GM23338 (cell line): ENCODE results near the gene C2orf81. TPM values are rescaled to one million over a fixed set of nuclear protein-coding genes. Genes with fewer than 3 reads are reported as not detected.

Source experiments
- ATAC-seq: fragments of 200-7000 bp; cut with Tn5 transposase; 3 replicates; pipeline ENCODE4 v1.9.1; 2020
- DNase-seq: peaks from one replicate; pipeline ENCODE4 v3.0.0-alpha.2; 2015; ENCODE audit warnings: low spot score
- H2AFZ ChIP-seq: fragments of 200-600 bp; sonication (generic); 2 replicates; pipeline ENCODE4 v1.8.0; 2016; ENCODE audit warnings: antibody characterized with exemption, mild to moderate bottlenecking, moderate library complexity
- H3F3A ChIP-seq: fragments of 200-600 bp; sonication (generic); replicated peaks from 2 replicates; pipeline ENCODE4 v1.8.0; 2017; ENCODE audit warnings: antibody characterized with exemption, mixed run types, low read depth
- H3K27ac ChIP-seq: fragments of 200-600 bp; sonication (generic); 2 replicates; pipeline ENCODE4 v1.6.1; 2016; ENCODE audit warnings: low read depth
- H3K27me3 ChIP-seq: fragments of 200-600 bp; sonication (generic); 2 replicates; pipeline ENCODE4 v1.8.0; 2016; ENCODE audit warnings: mild to moderate bottlenecking, mixed run types, moderate library complexity; ENCODE audit not compliant: insufficient read depth
- H3K36me3 ChIP-seq: fragments of 200-600 bp; sonication (generic); 2 replicates; pipeline ENCODE4 v1.8.0; 2016; ENCODE audit warnings: mild to moderate bottlenecking; ENCODE audit not compliant: insufficient read depth
- H3K4me1 ChIP-seq: fragments of 200-600 bp; sonication (generic); 2 replicates; pipeline ENCODE4 v1.8.0; 2016; ENCODE audit warnings: mild to moderate bottlenecking, moderate library complexity; ENCODE audit not compliant: insufficient read depth
- H3K4me2 ChIP-seq: fragments of 200-600 bp; sonication (generic); 2 replicates; pipeline ENCODE4 v1.7.1; 2017; ENCODE audit warnings: mixed run types
- H3K4me3 ChIP-seq: fragments of 200-600 bp; sonication (generic); 2 replicates; pipeline ENCODE4 v1.6.1; 2016; ENCODE audit warnings: mixed run types
- H3K79me2 ChIP-seq: fragments of 200-600 bp; sonication (generic); replicated peaks from 2 replicates; pipeline ENCODE4 v1.8.0; 2017; ENCODE audit warnings: mild to moderate bottlenecking; ENCODE audit not compliant: insufficient read depth
- H3K9me2 ChIP-seq: fragments of 200-600 bp; sonication (generic); 2 replicates; pipeline ENCODE4 v1.8.0; 2017; ENCODE audit not compliant: insufficient read depth
- H4K20me1 ChIP-seq: fragments of 200-600 bp; sonication (generic); replicated peaks from 2 replicates; pipeline ENCODE4 v1.8.0; 2017; ENCODE audit warnings: mild to moderate bottlenecking; ENCODE audit not compliant: insufficient read depth
- H3K27ac Mint-ChIP-seq: 2 replicates; pipeline ENCODE4 v1.8.0; 2020; ENCODE audit warnings: inconsistent platforms, mild to moderate bottlenecking, moderate library complexity, mixed read lengths
- H3K27me3 Mint-ChIP-seq: 3 replicates; pipeline ENCODE4 v1.8.0; 2022; ENCODE audit warnings: low read depth, mild to moderate bottlenecking, moderate library complexity, mixed read lengths, inconsistent platforms; ENCODE audit not compliant: insufficient read depth, poor library complexity
- H3K36me3 Mint-ChIP-seq: 3 replicates; pipeline ENCODE4 v1.8.0; 2021; ENCODE audit warnings: low read depth, mild to moderate bottlenecking, inconsistent platforms, moderate library complexity, mixed read lengths
- H3K4me1 Mint-ChIP-seq: 3 replicates; pipeline ENCODE4 v1.8.0; 2020; ENCODE audit warnings: mild to moderate bottlenecking, inconsistent platforms, mixed read lengths
- H3K4me3 Mint-ChIP-seq: 3 replicates; pipeline ENCODE4 v1.8.0; 2021; ENCODE audit warnings: moderate library complexity, mild to moderate bottlenecking, inconsistent platforms, mixed read lengths
- H3K9me3 Mint-ChIP-seq: 3 replicates; pipeline ENCODE4 v1.8.0; 2020; ENCODE audit warnings: moderate library complexity, mild to moderate bottlenecking, inconsistent platforms, mixed read lengths
- CREB1 ChIP-seq: fragments of 250-450 bp; sonication (Bioruptor Pico); IDR thresholded peaks from 2 replicates; pipeline ENCODE4 v1.5.0; 2020; ENCODE audit warnings: low read depth, mild to moderate bottlenecking, moderate library complexity
- EZH2 ChIP-seq: fragments of 200-600 bp; sonication (generic); IDR thresholded peaks from one replicate; pipeline ENCODE4 v1.8.0; 2017; ENCODE audit warnings: antibody characterized with exemption, mild to moderate bottlenecking, low read depth; ENCODE audit not compliant: unreplicated experiment
- EZH2phosphoT487 ChIP-seq: fragments of 200-600 bp; sonication (generic); IDR thresholded peaks from one replicate; pipeline ENCODE4 v1.8.1; 2018; ENCODE audit warnings: antibody characterized with exemption; ENCODE audit not compliant: unreplicated experiment
- JUNB ChIP-seq: IDR thresholded peaks from one replicate; pipeline ENCODE4 v1.6.1; 2016; ENCODE audit warnings: antibody characterized with exemption; ENCODE audit not compliant: unreplicated experiment
- NANOG ChIP-seq: IDR thresholded peaks from 2 replicates; pipeline ENCODE4 v1.6.1; 2016; ENCODE audit warnings: antibody characterized with exemption, borderline replicate concordance
- POLR2AphosphoS5 ChIP-seq: IDR thresholded peaks from 2 replicates; pipeline ENCODE4 v1.6.1; 2016; ENCODE audit warnings: antibody characterized with exemption, low read depth
- STAT1 ChIP-seq: IDR thresholded peaks from one replicate; pipeline ENCODE4 v1.6.1; 2016; ENCODE audit warnings: antibody characterized with exemption; ENCODE audit not compliant: unreplicated experiment
- ZNF331 ChIP-seq: fragments of 250-450 bp; sonication (Bioruptor Pico); IDR thresholded peaks from 2 replicates; pipeline ENCODE4 v1.5.0; 2020; ENCODE audit warnings: low read depth, mild to moderate bottlenecking, moderate library complexity
- polyA plus RNA-seq: library from polyadenylated mRNA; unstranded; fragments of >200 nt; fragmentation: Nextera tagmentation; extraction: Ambion mirVana; gene quantifications from 2 replicates; pipeline ENCODE4 v1.2.1, GENCODE V29; 2016
- total RNA-seq: library from RNA; depleted of rRNA; stranded (reverse); fragments of >200 nt; shearing (Covaris generic); gene quantifications from 2 replicates; pipeline ENCODE4 v1.2.3, GENCODE V29; 2014
- TF ChIP-seq, protein P1 (sequence below): IDR thresholded peaks from 2 replicates; pipeline ENCODE4 v1.6.1; 2016; ENCODE audit warnings: antibody characterized with exemption
- TF ChIP-seq, protein P2 (sequence below), 2 experiments: fragments of 200-600 bp in 1 of 2; sonication (generic) in 1 of 2; conservative IDR thresholded peaks; 2 replicates each; pipeline versions ENCODE4 v1.5.1 to v1.6.1; 2016 to 2017; ENCODE audit warnings: antibody characterized with exemption in 2 of 2, low read depth in 2 of 2, mild to moderate bottlenecking in 2 of 2, moderate library complexity in 1 of 2
- TF ChIP-seq, protein P3 (sequence below): fragments of 250-450 bp; sonication (Bioruptor Pico); IDR thresholded peaks from 2 replicates; pipeline ENCODE4 v1.5.0; 2020; ENCODE audit warnings: mild to moderate bottlenecking, moderate library complexity

Gene C2orf81
- total and polyA plus RNA-seq, 2 experiments from 2014 or later, result 3.8 to 4.6 TPM

DNA sequence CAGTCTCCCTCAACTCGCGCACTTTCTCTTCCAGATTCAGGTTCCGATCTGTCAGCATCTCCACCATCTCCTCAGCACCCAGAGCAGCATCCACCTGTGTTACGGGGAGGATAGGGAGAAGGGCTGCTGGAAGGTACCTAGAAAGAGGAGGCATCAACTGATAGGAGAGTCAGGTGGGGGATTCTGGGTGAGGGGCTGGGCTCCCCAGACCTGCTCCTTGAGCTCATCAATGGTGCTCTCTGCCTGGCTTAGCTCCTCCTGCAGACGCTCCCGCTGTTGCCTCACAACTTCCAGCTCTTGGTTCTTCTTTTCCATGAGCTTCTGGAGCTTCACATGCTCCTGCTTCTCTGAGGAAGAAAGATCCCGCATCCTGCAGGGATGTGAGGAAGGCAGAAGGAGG lies 51.4 kb downstream of the C2orf81 start:
- Histone ChIP-seq H3K36me3 (peaks cover 38% of the 10 kb centered on the region), H3F3A (0 out of 2 replicates have a peak, but pooled peaks cover 5% of the 10 kb centered on the region), H3K9me2 (no peaks in the 10 kb centered on the region), H4K20me1 (no peaks in the 10 kb centered on the region; the same call in none of the 2 replicates), H2AFZ (no peak overlapping the region), H3K79me2 (peaks cover 20% of the 10 kb centered on the region), H3K4me1 (peaks cover 18% of the 10 kb centered on the region), H3K4me3 (no peak overlapping the region), H3K27me3 (no peaks in the 10 kb centered on the region), H3K27ac (no peak overlapping the region), H3K4me2 (no peak overlapping the region)
- no peak for TF ChIP-seq JUNB
- TF ChIP-seq ZNF331 (CRISPR knock-in tag), result no peak
- TF ChIP-seq POLR2AphosphoS5, result no peak
- TF ChIP-seq, protein P1, sequence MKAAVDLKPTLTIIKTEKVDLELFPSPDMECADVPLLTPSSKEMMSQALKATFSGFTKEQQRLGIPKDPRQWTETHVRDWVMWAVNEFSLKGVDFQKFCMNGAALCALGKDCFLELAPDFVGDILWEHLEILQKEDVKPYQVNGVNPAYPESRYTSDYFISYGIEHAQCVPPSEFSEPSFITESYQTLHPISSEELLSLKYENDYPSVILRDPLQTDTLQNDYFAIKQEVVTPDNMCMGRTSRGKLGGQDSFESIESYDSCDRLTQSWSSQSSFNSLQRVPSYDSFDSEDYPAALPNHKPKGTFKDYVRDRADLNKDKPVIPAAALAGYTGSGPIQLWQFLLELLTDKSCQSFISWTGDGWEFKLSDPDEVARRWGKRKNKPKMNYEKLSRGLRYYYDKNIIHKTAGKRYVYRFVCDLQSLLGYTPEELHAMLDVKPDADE, result no peak
- TF ChIP-seq EZH2phosphoT487, result no peak
- TF ChIP-seq, protein P2, sequence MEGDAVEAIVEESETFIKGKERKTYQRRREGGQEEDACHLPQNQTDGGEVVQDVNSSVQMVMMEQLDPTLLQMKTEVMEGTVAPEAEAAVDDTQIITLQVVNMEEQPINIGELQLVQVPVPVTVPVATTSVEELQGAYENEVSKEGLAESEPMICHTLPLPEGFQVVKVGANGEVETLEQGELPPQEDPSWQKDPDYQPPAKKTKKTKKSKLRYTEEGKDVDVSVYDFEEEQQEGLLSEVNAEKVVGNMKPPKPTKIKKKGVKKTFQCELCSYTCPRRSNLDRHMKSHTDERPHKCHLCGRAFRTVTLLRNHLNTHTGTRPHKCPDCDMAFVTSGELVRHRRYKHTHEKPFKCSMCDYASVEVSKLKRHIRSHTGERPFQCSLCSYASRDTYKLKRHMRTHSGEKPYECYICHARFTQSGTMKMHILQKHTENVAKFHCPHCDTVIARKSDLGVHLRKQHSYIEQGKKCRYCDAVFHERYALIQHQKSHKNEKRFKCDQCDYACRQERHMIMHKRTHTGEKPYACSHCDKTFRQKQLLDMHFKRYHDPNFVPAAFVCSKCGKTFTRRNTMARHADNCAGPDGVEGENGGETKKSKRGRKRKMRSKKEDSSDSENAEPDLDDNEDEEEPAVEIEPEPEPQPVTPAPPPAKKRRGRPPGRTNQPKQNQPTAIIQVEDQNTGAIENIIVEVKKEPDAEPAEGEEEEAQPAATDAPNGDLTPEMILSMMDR (conservative IDR thresholded peaks at IDR 0.05; ENCODE audit: low read depth in 2 of 2), result no peak
- TF ChIP-seq, protein P3, sequence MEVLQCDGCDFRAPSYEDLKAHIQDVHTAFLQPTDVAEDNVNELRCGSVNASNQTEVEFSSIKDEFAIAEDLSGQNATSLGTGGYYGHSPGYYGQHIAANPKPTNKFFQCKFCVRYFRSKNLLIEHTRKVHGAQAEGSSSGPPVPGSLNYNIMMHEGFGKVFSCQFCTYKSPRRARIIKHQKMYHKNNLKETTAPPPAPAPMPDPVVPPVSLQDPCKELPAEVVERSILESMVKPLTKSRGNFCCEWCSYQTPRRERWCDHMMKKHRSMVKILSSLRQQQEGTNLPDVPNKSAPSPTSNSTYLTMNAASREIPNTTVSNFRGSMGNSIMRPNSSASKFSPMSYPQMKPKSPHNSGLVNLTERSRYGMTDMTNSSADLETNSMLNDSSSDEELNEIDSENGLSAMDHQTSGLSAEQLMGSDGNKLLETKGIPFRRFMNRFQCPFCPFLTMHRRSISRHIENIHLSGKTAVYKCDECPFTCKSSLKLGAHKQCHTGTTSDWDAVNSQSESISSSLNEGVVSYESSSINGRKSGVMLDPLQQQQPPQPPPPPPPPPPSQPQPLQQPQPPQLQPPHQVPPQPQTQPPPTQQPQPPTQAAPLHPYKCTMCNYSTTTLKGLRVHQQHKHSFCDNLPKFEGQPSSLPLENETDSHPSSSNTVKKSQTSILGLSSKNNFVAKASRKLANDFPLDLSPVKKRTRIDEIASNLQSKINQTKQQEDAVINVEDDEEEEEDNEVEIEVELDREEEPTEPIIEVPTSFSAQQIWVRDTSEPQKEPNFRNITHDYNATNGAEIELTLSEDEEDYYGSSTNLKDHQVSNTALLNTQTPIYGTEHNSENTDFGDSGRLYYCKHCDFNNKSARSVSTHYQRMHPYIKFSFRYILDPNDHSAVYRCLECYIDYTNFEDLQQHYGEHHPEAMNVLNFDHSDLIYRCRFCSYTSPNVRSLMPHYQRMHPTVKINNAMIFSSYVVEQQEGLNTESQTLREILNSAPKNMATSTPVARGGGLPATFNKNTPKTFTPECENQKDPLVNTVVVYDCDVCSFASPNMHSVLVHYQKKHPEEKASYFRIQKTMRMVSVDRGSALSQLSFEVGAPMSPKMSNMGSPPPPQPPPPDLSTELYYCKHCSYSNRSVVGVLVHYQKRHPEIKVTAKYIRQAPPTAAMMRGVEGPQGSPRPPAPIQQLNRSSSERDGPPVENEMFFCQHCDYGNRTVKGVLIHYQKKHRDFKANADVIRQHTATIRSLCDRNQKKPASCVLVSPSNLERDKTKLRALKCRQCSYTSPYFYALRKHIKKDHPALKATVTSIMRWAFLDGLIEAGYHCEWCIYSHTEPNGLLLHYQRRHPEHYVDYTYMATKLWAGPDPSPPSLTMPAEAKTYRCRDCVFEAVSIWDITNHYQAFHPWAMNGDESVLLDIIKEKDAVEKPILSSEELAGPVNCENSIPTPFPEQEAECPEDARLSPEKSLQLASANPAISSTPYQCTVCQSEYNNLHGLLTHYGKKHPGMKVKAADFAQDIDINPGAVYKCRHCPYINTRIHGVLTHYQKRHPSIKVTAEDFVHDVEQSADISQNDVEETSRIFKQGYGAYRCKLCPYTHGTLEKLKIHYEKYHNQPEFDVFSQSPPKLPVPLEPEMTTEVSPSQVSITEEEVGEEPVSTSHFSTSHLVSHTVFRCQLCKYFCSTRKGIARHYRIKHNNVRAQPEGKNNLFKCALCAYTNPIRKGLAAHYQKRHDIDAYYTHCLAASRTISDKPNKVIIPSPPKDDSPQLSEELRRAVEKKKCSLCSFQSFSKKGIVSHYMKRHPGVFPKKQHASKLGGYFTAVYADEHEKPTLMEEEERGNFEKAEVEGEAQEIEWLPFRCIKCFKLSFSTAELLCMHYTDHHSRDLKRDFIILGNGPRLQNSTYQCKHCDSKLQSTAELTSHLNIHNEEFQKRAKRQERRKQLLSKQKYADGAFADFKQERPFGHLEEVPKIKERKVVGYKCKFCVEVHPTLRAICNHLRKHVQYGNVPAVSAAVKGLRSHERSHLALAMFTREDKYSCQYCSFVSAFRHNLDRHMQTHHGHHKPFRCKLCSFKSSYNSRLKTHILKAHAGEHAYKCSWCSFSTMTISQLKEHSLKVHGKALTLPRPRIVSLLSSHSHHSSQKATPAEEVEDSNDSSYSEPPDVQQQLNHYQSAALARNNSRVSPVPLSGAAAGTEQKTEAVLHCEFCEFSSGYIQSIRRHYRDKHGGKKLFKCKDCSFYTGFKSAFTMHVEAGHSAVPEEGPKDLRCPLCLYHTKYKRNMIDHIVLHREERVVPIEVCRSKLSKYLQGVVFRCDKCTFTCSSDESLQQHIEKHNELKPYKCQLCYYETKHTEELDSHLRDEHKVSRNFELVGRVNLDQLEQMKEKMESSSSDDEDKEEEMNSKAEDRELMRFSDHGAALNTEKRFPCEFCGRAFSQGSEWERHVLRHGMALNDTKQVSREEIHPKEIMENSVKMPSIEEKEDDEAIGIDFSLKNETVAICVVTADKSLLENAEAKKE (CRISPR knock-in tag), result no peak
- TF ChIP-seq STAT1, result no peak
- no peak for TF ChIP-seq EZH2
- TF ChIP-seq NANOG, result no peak
- TF ChIP-seq CREB1 (CRISPR knock-in tag), result no peak
- DNase-seq (no peak), ATAC-seq (no peak)
- H3K9me3 Mint-ChIP-seq, result no peaks in the 10 kb centered on the region
- no peak overlapping the region for H3K4me3 Mint-ChIP-seq
- H3K4me1 Mint-ChIP-seq, result peaks cover 27% of the 10 kb centered on the region
- H3K27ac Mint-ChIP-seq, result no peak overlapping the region
- peaks cover 72% of the 10 kb centered on the region for H3K36me3 Mint-ChIP-seq
- H3K27me3 Mint-ChIP-seq, result peaks cover 5% of the 10 kb centered on the region
